ENCODE measurements around the gene NR5A1. TPM values are rescaled to one million over a fixed set of nuclear protein-coding genes. Genes with fewer than 3 reads are reported as not detected.

NR5A1 gene
- total RNA-seq, 2 donors from 2014 or later, result not detected

DNA sequence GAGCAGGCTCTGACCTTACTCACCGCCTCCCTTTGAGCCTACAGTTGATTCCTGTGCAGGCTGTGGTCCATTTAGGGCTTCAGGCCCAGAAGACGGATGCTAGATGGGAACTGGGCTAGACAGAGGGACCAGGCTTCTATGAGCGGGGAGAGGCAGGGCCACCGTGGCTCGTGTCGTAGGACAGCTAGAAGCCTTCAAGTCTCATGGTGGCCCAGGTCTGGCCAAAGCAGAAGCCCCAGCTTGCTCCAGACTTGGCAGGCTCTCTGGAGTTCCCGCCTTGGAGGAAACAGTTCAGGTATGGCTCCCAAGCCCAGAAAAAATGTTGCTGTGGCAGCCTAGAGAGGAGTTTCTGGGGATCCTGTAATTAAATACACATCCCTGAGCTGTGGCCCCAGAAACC, 10.9 kb upstream of the NR5A1 start:
- DNase-seq (no peak), ATAC-seq (no peak)
- intact Hi-C loops (cut with DNase I, micrococcal nuclease), result no loop called here

DNA sequence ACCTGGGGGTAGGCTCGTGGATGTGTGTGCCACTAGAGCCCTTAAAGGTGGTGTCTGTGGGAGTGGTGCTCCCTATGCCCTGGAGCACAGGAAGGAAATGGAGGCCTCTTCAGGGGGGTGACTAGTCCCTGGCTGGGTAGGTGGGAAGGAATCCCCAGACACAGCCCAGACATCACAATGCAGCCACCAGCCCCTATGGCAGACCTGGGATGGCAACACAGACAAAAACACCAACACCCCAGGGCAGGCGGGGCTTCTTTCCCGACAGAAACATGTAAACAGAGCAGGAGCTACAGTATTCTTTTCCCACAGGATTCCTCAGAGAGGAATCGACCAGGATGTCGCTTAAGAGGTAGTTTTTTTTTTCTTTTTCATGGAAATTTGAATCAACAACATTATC, 10.4 kb upstream of the NR5A1 start:
- intact Hi-C loops (cut with DNase I, micrococcal nuclease), result no loop called here
- DNase-seq (no peak), ATAC-seq (no peak)

DNA sequence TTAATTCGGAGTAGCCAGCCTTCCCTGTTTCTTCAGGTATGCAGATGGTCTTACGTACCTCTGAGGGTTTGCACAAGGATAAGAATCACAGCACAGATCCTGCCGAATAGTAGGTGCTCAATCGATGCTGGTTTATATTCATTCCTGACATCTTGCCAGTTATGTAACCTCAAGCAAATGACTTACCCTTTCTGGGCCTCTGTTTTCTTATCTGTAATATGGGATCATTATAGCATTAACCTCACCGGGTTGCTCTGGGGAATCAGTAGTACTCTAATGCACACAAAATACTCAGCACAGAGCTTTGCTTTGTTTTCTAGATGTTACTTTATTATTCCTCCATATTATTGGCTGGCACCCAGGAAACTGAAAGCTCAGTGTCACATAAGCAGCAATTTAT, 7.7 kb upstream of the NR5A1 start:
- intact Hi-C loops (cut with DNase I, micrococcal nuclease), result no loop called here
- no peak for DNase-seq
- no peak for ATAC-seq

- intact Hi-C loops (cut with DNase I, micrococcal nuclease), result no loop called here
- DNase-seq, result no peak
- ATAC-seq, result no peak
Measured at GRCh38 chr9:124514125-124514524, 6.9 kb upstream of the NR5A1 start.

DNA sequence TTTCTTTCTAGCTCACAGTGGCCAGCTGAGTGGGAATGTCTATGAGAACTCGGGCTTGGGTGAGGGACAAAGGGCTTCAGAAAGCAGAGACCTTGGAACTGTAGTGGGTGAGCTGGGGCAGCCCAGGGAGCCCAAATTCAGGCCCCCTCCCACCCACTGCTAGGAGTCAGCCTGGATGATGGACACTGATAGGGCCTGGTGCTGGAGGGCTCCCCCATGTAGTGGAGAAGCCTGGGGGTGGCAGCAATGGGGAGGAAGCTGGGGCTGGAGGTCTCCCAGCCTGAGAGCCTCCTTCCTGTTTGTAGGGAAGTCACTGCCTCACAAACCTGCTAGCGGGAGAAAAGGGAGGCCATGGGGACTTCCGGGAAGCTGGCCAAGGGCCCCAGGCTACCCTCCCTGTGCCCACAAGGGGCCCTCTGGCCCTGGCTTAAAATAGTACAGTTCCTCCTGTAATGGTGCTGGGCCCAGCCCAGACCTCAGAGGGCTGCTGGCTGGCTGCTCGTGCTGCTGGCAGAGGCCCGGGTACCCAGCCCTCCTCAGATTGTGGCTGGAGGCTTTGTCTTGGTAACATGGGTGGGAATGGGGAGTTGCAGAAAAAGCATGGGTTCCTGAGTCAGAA, 6.3 kb upstream of the NR5A1 start:
- no peak for DNase-seq
- intact Hi-C loops (cut with DNase I, micrococcal nuclease), result no loop called here
- ATAC-seq, result peak; percentile 21

DNA sequence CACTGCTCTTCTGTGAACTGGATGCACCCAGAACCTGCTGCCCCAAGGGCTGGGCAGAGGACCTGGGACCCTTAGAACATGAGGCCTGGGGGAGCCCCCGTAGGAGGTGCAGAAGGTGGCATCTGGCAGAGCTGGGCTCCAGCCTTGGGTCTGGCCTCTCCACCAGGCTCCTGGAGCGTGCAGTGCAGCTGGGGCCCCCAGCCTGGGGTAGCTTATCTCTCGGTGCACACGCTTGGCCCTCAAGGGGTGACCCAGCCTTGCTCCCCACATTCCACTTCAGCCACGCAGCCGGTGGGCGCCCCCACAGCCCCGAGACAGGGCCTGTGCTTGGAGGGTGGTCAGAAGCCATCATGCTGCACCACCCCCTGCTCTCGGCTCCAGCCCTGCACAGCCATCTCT, 5.6 kb upstream of the NR5A1 start:
- DNase-seq, result no peak
- intact Hi-C loops (cut with DNase I, micrococcal nuclease), result no loop called here
- no peak for ATAC-seq

DNA sequence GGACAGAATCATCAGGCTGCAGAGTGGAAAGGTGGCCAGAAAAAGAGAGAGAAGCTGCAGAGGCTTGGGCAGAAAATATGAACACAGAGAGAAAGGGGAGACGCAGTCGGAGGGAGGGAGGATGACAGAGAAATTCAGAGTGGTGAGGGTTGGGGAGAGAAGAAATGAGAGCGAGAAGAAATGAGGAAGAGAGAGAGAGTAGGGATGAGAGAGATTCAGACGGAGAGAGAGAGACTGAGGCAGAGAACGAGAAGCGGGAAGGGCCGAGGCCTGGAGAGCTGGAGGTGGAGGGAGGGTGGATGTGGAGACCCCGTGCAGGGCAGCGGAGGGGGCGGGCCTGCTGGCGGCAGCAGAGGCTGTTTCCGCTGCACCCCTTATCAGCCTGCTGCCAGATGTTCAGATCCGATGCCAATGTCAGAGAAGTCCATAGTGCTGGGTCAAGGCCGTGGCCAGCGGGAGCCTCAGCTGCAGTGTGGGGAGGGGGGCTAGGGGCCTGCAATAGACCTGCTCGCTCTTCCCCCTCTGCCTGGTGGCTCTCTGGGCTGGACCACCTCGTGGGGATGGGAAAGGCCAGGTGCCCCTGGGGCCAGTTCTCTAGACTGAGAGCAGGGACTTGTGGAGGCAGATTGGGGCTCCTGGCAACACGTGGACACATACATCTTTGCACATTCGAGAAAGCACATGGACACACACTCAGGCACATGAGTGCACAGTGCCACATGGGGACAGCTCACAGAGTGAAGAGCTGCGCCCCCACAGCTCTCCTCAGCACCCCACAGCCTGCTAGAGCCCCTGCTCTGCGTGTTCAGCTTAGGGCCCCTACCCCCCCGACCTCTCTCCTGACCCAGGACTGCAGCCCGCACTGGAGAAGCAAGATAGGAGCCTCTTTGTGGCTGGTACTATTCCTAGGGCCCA, 4.9 kb upstream of the NR5A1 start:
- peak; percentile 20 for ATAC-seq
- intact Hi-C loops (cut with DNase I, micrococcal nuclease), result no loop called here
- no peak for DNase-seq

- intact Hi-C loops (cut with DNase I, micrococcal nuclease), result no loop called here
- no peak for ATAC-seq
- no peak for DNase-seq
Measured at GRCh38 chr9:124511426-124511840, 4.2 kb upstream of the NR5A1 start.

GRCh38 chr9:124510650-124511425, 3.6 kb upstream of the NR5A1 start:
- ATAC-seq, result no peak
- intact Hi-C loops (cut with DNase I, micrococcal nuclease), result no loop called here
- no peak for DNase-seq

DNA sequence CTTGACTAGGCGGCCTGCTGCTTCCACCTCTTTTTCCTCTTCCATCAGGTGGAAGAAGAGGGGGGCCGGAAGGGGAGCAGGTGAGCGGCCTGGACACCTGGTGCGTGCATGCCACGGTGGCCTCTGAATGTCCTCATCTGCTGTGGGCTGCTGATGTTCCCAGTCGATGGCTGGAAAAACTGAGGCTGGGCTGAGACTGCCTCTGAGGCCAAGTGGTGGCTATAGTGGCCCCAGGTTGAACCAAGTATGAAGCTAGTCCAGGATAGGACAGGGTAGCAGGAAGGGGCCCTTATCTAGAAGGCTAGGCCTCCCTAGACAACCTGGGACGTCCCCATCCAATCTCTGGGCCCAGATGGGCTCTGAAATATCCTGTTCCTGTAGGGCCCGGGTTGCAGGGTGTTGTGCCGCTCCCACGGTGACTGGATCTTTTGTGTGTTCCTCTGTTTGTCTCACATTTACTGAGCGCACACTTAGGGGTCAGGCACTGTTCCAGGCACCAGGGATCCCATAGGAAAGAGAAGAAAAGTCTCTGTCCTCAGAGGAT, 753 bp upstream of the NR5A1 start:
- no peak for DNase-seq
- intact Hi-C loops (cut with DNase I, micrococcal nuclease), result no loop called here

GRCh38 chr9:124506433-124506832, 766 bp downstream of the NR5A1 start:
- intact Hi-C loops (cut with DNase I, micrococcal nuclease), result no loop called here
- no peak for DNase-seq
- ATAC-seq, result no peak

More for the DNA sequence above, 753 bp upstream of the NR5A1 start:
- no peak for ATAC-seq

DNA sequence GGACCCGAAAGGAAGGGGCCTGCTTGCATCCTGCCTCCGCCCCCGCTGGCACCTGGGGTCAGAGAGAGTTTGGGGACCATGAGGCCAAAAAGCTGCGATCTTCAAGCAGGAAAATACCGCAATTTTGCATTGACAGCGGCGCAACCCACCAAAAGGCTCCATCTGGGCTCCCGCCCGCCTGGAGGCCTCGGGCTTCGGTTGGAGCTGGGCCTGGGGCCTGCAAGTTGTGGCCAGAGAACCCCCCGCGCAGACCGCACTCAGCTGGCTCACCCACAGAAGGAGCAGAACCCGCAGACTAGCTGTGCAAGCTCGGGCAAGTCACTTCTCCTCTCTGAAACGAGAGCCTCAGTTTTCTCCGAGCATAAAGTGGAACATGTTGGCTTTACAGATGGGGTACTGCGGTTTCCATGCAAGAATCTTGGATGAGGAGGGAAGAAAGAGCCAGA, 1.3 kb downstream of the NR5A1 start:
- DNase-seq, result no peak
- intact Hi-C loops (cut with DNase I, micrococcal nuclease), result no loop called here
- ATAC-seq, result no peak

GRCh38 chr9:124505006-124505900, 1.9 kb downstream of the NR5A1 start:
- no peak for ATAC-seq
- DNase-seq, result no peak
- intact Hi-C loops (cut with DNase I, micrococcal nuclease), result no loop called here

DNA sequence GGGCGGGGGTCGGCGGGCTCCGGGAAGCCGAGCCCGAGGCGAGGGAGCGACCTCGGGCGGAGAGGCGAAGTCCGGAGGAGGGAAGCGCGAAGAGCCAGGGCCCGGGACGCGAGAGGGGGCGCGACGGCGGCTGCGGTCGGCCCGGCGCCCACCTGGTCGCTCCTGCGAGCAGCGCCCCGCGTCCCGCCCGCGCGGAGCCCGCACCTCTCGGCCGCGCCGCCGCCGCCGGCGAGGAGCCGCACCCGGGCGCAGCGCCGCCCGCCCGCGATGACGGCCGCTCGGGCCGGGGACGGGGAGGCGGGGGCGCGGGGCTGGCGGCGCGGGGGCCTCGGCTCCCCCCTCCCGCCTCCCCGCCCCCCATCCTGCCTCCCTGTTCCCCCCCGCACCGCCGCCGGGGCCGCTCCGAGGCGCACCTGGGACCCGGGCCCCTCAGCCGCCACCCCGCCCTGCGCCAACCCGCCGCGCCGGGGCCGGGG, 2.6 kb downstream of the NR5A1 start:
- intact Hi-C loops (cut with DNase I, micrococcal nuclease), result no loop called here
- DNase-seq (no peak), ATAC-seq (no peak)

- intact Hi-C loops (cut with DNase I, micrococcal nuclease), result no loop called here
- DNase-seq, result no peak
- ATAC-seq, result no peak
Measured at GRCh38 chr9:124503713-124504529, 3.3 kb downstream of the NR5A1 start.

- ATAC-seq (peak; percentile 29), DNase-seq (no peak)
- intact Hi-C loops (cut with DNase I, micrococcal nuclease), result no loop called here
Measured at GRCh38 chr9:124502711-124503702, 4.2 kb downstream of the NR5A1 start.

Data from left colon (tissue), 2 donors.